Vagina (tissue), 2 donors: ENCODE data around the gene YEATS4.

Source experiments
- CTCF ChIP-seq, 3 experiments: fragments of 450-650 bp in 2 of 3; fragments of 200-600 bp in 1 of 3; sonication (generic) in 1 of 3; IDR thresholded peaks; one replicate each; pipeline ENCODE4 v1.5.1; 2017 to 2019; ENCODE audit warnings: antibody characterized with exemption in 3 of 3, mild to moderate bottlenecking in 2 of 3, moderate library complexity in 2 of 3
- POLR2A ChIP-seq, 2 donors: fragments of 450-650 bp; IDR thresholded peaks; one replicate each; pipeline ENCODE4 v1.6.1; 2017; ENCODE audit warnings: antibody characterized with exemption in 2 of 2, mild to moderate bottlenecking in 2 of 2, moderate library complexity in 2 of 2
- POLR2AphosphoS5 ChIP-seq, 2 donors: sonication (generic); formaldehyde crosslinking; IDR thresholded peaks; one replicate each; pipeline ENCODE4 v1.9.0; 2017; ENCODE audit warnings: antibody characterized with exemption in 2 of 2, mild to moderate bottlenecking in 2 of 2, low read depth in 1 of 2; ENCODE audit not compliant: insufficient read depth in 1 of 2

- TF ChIP-seq POLR2AphosphoS5 (IDR thresholded peaks at IDR 0.05; ENCODE audit: insufficient read depth in 1 of 2, low read depth in 1 of 2) = no peak
- TF ChIP-seq CTCF (IDR thresholded peaks at IDR 0.05) = no peak
- TF ChIP-seq POLR2A (IDR thresholded peaks at IDR 0.05) = no peak
Observed at GRCh38 chr12:69334158-69334557, 25.4 kb upstream of the YEATS4 start.
